Parathyroid adenoma (tissue), 2 donors: ENCODE data around the gene LILRA5.

Experiments used
- H2AFZ ChIP-seq: fragments of 300-600 bp; sonication (generic); one replicate; pipeline ENCODE4 v1.7.0; 2017; ENCODE audit warnings: antibody characterized with exemption, mild to moderate bottlenecking
- H3K27ac ChIP-seq: fragments of 300-600 bp; sonication (generic); one replicate; pipeline ENCODE4 v1.7.0; 2017
- H3K27me3 ChIP-seq: fragments of 300-600 bp; sonication (generic); one replicate; pipeline ENCODE4 v1.7.0; 2017; ENCODE audit warnings: low read length; ENCODE audit not compliant: control insufficient read depth, insufficient read depth
- H3K36me3 ChIP-seq: fragments of 300-600 bp; sonication (generic); one replicate; pipeline ENCODE4 v1.7.0; 2017; ENCODE audit warnings: low read length; ENCODE audit not compliant: control insufficient read depth, insufficient read depth
- H3K4me1 ChIP-seq: fragments of 300-600 bp; sonication (generic); one replicate; pipeline ENCODE4 v1.7.0; 2017; ENCODE audit warnings: control low read depth
- H3K4me2 ChIP-seq: fragments of 300-600 bp; sonication (generic); one replicate; pipeline ENCODE4 v1.7.0; 2017; ENCODE audit warnings: low read length
- H3K4me3 ChIP-seq: fragments of 300-600 bp; sonication (generic); one replicate; pipeline ENCODE4 v1.7.0; 2017; ENCODE audit warnings: low read depth, low read length
- H3K79me2 ChIP-seq: fragments of 300-600 bp; sonication (generic); one replicate; pipeline ENCODE4 v1.7.0; 2017; ENCODE audit warnings: control low read depth
- H3K9ac ChIP-seq: fragments of 300-600 bp; sonication (generic); one replicate; pipeline ENCODE4 v1.7.0; 2017; ENCODE audit warnings: mild to moderate bottlenecking
- H3K9me3 ChIP-seq: fragments of 300-600 bp; sonication (generic); one replicate; pipeline ENCODE4 v1.7.0; 2017; ENCODE audit warnings: low read length; ENCODE audit not compliant: control insufficient read depth
- CTCF ChIP-seq: fragments of 300-600 bp; sonication (generic); IDR thresholded peaks from one replicate; pipeline ENCODE4 v1.7.0; 2017; ENCODE audit warnings: antibody characterized with exemption, mild to moderate bottlenecking
- donor health status: primary hyperparathyroidism.

LILRA5 gene

GRCh38 chr19:54316746-54317107 lies 3.8 kb upstream of the LILRA5 start:
- Histone ChIP-seq H3K79me2 (no peaks in the 10 kb centered on the region), H3K9ac (no peak overlapping the region), H3K27ac (no peak overlapping the region), H3K4me2 (no peak overlapping the region), H3K36me3 (no peaks in the 10 kb centered on the region), H3K4me3 (no peak overlapping the region), H2AFZ (peak overlapping the region; percentile 59), H3K27me3 (peaks cover 6% of the 10 kb centered on the region), H3K9me3 (no peaks in the 10 kb centered on the region), H3K4me1 (no peaks in the 10 kb centered on the region)
- TF ChIP-seq CTCF = no peak

DNA sequence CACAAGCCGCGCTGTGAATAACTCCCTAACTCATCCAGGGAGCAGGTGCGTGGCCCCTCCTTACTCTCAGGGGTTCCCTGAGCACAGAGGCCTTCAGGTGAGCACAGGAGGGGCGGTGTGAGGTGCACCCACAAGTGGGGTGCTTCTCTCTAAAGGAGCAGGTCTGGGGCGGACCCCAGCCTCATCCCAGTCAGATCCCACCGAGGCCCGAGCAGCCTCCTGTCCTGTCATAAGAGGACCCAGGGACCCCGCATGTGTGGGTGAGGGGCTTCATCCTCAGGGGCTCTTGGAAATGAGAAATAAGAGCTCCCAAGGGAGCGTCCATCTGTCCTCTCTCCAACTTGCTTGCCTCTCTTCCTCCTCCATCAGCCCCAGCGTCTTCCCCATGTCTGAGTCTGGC lies 3.0 kb upstream of the LILRA5 start:
- Histone ChIP-seq H3K9me3 (no peaks in the 10 kb centered on the region), H3K79me2 (no peaks in the 10 kb centered on the region), H3K4me3 (no peak overlapping the region), H3K36me3 (no peaks in the 10 kb centered on the region), H3K4me2 (no peak overlapping the region), H3K9ac (no peak overlapping the region), H3K27ac (no peak overlapping the region), H3K27me3 (peaks cover 6% of the 10 kb centered on the region), H2AFZ (no peak overlapping the region), H3K4me1 (no peaks in the 10 kb centered on the region)
- no peak for TF ChIP-seq CTCF

- Histone ChIP-seq H3K4me2 (no peak overlapping the region), H3K27ac (no peak overlapping the region), H3K4me1 (no peaks in the 10 kb centered on the region), H3K36me3 (no peaks in the 10 kb centered on the region), H3K4me3 (no peak overlapping the region), H3K9ac (no peak overlapping the region), H3K27me3 (peaks cover 2% of the 10 kb centered on the region), H3K79me2 (no peaks in the 10 kb centered on the region), H2AFZ (no peak overlapping the region), H3K9me3 (no peaks in the 10 kb centered on the region)
- TF ChIP-seq CTCF = no peak
These were observed 955 bp downstream of the LILRA5 start for GRCh38 chr19:54312011-54312410.

GRCh38 chr19:54311486-54311885 lies 1.5 kb downstream of the LILRA5 start:
- Histone ChIP-seq H3K9ac (no peak overlapping the region), H3K4me3 (no peak overlapping the region), H3K79me2 (no peaks in the 10 kb centered on the region), H3K9me3 (no peaks in the 10 kb centered on the region), H2AFZ (no peak overlapping the region), H3K4me1 (no peaks in the 10 kb centered on the region), H3K36me3 (no peaks in the 10 kb centered on the region), H3K27ac (no peak overlapping the region), H3K4me2 (no peak overlapping the region), H3K27me3 (no peaks in the 10 kb centered on the region)
- no peak for TF ChIP-seq CTCF

- Histone ChIP-seq H3K4me2 (no peak overlapping the region), H3K79me2 (no peaks in the 10 kb centered on the region), H3K4me3 (no peak overlapping the region), H3K4me1 (no peaks in the 10 kb centered on the region), H3K9me3 (no peaks in the 10 kb centered on the region), H2AFZ (no peak overlapping the region), H3K27me3 (no peaks in the 10 kb centered on the region), H3K9ac (no peak overlapping the region), H3K27ac (no peak overlapping the region), H3K36me3 (no peaks in the 10 kb centered on the region)
- TF ChIP-seq CTCF = no peak
These were observed 2.4 kb downstream of the LILRA5 start for GRCh38 chr19:54310543-54310942.
